Ascending aorta (tissue), 2 donors: ENCODE results near the gene RPS2. TPM values are rescaled to one million over a fixed set of nuclear protein-coding genes. Genes with fewer than 3 reads are reported as not detected.

Experiments
- DNase-seq, 2 donors: peaks; one replicate each; pipeline ENCODE4 v3.0.0-alpha.2; 2019; ENCODE audit warnings: low spot score in 2 of 2
- H3K27ac ChIP-seq, 2 donors: fragments of 200-600 bp; sonication (generic); one replicate each; pipeline ENCODE4 v1.5.1; 2016 to 2017; ENCODE audit warnings: mild to moderate bottlenecking in 1 of 2
- H3K27me3 ChIP-seq: fragments of 200-600 bp; sonication (generic); one replicate; pipeline ENCODE4 v1.5.1; 2017
- H3K36me3 ChIP-seq, 2 donors: fragments of 200-600 bp; sonication (generic); one replicate each; pipeline ENCODE4 v1.5.1; 2016
- H3K4me1 ChIP-seq, 2 donors: fragments of 200-600 bp; sonication (generic); one replicate each; pipeline ENCODE4 v1.5.1; 2016 to 2017; ENCODE audit warnings: mild to moderate bottlenecking in 1 of 2
- H3K4me3 ChIP-seq, 2 donors: fragments of 200-600 bp; sonication (generic); one replicate each; pipeline ENCODE4 v1.5.1; 2016 to 2017; ENCODE audit warnings: mild to moderate bottlenecking in 1 of 2
- H3K9me3 ChIP-seq, 2 donors: fragments of 200-600 bp; sonication (generic); one replicate each; pipeline ENCODE4 v1.5.1; 2016
- intact Hi-C: fragments of 100-400 bp; cut with DNase I; formaldehyde crosslinking; loops from one replicate; pipeline ENCODE4 v1.15.1; 2023
- total RNA-seq: library from RNA; depleted of rRNA; stranded (reverse); fragments of >200 nt; gene quantifications from one replicate; pipeline ENCODE4 v1.1.0, GENCODE V29; 2016
- TF ChIP-seq, protein P1 (sequence below), 3 experiments: fragments of 200-600 bp in 2 of 3; fragments of 450-650 bp in 1 of 3; sonication (generic) in 2 of 3; IDR thresholded peaks; one replicate each; pipeline ENCODE4 v1.5.1; 2016 to 2019; ENCODE audit warnings: antibody characterized with exemption in 3 of 3, mild to moderate bottlenecking in 1 of 3, moderate library complexity in 1 of 3

The RPS2 gene
- total RNA-seq, 1 donor from 2014 or later = 2,866 TPM

DNA sequence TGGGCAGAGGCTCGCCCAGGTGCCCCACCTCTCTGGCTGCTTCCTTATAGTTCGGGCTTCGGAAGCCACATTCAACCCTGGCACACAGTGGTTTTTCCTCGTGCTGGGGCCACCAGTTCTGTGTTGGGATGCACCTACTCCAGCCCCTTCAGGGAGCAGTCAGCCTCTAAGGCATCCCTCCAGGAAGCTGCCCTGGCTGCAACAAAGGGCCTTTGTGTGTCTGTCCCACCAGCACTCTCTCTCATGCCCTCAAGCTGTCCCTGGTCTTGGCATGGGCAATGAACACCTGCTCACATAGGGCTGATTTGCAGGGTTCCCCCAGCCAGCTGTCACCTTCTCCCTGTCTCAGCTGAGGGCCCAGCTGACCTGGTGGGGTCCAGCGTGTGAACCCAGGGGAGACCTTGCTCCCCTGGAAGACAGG, 17.4 kb upstream of the RPS2 start:
- DNase-seq = no peak
- Histone ChIP-seq H3K4me3 (no peak overlapping the region), H3K9me3 (no peaks in the 10 kb centered on the region), H3K27ac (no peak overlapping the region), H3K36me3 (peaks cover 30 to 35% of the 10 kb centered on the region in 2 donors), H3K27me3 (peaks cover 17% of the 10 kb centered on the region), H3K4me1 (peaks cover 10 to 16% of the 10 kb centered on the region in 2 donors)
- TF ChIP-seq, protein P1, sequence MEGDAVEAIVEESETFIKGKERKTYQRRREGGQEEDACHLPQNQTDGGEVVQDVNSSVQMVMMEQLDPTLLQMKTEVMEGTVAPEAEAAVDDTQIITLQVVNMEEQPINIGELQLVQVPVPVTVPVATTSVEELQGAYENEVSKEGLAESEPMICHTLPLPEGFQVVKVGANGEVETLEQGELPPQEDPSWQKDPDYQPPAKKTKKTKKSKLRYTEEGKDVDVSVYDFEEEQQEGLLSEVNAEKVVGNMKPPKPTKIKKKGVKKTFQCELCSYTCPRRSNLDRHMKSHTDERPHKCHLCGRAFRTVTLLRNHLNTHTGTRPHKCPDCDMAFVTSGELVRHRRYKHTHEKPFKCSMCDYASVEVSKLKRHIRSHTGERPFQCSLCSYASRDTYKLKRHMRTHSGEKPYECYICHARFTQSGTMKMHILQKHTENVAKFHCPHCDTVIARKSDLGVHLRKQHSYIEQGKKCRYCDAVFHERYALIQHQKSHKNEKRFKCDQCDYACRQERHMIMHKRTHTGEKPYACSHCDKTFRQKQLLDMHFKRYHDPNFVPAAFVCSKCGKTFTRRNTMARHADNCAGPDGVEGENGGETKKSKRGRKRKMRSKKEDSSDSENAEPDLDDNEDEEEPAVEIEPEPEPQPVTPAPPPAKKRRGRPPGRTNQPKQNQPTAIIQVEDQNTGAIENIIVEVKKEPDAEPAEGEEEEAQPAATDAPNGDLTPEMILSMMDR (IDR thresholded peaks at IDR 0.05) = no peak
- intact Hi-C loops = no loop called here

DNA sequence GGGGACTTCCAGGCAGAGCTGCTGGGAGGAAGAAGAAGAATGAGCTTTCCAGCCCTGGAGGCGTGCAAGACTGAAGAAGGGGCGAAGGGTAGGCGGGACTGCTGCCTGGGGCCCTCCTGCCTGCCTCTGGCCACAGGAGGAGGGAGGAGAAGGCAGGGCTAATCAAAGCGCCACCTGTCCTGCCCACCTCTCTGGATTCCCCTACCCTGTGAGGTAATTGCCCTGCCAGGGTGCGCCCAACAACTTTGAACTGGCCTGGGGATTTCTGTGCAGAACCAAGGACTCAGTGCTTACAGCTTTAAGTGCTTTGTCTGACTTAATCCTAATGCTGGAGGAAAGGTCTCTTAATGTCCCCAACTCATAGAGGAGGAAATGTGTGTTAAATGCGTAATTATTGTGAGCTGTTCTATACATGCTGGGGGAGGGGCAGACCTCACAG, 16.8 kb upstream of the RPS2 start, which contains the start of gene NOXO1:
Gene NOXO1, minus strand, starts transcription at position 72 of the 439 bp plus-strand sequence. CDS start 290 bp downstream, outside the sequence.
- H3K9me3 ChIP-seq = no peaks in the 10 kb centered on the region
- no peak for DNase-seq
- H3K4me3 ChIP-seq = no peak within 1 kb of the TSS
- H3K27ac ChIP-seq = no peak within 1 kb of the TSS
- TF ChIP-seq, protein P1 (IDR thresholded peaks at IDR 0.05) = no peak
- intact Hi-C loops = no loop called here
- peaks cover 34 to 37% of the 10 kb centered on the region in 2 donors for H3K36me3 ChIP-seq
- peaks cover 17% of the 10 kb centered on the region for H3K27me3 ChIP-seq
- peaks cover 10 to 16% of the 10 kb centered on the region in 2 donors for H3K4me1 ChIP-seq

DNA sequence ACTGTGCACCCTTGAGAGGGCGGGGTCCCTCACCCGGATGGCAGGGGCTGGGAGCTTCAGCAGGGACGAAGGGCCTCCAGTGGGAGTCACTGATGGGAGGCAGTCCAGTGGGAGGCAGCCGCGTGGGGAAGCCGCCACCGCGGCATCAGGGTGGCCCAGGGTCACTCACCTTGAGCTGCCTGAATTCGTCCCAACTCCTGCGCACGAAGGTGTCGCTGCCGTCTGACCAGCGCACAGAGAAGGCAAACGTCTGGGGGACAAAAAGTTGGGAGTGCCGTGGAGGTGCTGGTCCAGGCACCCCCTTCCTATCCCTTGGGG, 16.1 kb upstream of the RPS2 start:
- H3K36me3 ChIP-seq = peaks cover 34 to 37% of the 10 kb centered on the region in 2 donors
- H3K27me3 ChIP-seq = peaks cover 17% of the 10 kb centered on the region
- no peaks in the 10 kb centered on the region for H3K9me3 ChIP-seq
- H3K27ac ChIP-seq = no peak overlapping the region
- intact Hi-C loops = no loop called here
- TF ChIP-seq, protein P1 (IDR thresholded peaks at IDR 0.05) = no peak
- no peak for DNase-seq
- H3K4me1 ChIP-seq = peaks cover 10 to 16% of the 10 kb centered on the region in 2 donors
- H3K4me3 ChIP-seq = no peak overlapping the region

DNA sequence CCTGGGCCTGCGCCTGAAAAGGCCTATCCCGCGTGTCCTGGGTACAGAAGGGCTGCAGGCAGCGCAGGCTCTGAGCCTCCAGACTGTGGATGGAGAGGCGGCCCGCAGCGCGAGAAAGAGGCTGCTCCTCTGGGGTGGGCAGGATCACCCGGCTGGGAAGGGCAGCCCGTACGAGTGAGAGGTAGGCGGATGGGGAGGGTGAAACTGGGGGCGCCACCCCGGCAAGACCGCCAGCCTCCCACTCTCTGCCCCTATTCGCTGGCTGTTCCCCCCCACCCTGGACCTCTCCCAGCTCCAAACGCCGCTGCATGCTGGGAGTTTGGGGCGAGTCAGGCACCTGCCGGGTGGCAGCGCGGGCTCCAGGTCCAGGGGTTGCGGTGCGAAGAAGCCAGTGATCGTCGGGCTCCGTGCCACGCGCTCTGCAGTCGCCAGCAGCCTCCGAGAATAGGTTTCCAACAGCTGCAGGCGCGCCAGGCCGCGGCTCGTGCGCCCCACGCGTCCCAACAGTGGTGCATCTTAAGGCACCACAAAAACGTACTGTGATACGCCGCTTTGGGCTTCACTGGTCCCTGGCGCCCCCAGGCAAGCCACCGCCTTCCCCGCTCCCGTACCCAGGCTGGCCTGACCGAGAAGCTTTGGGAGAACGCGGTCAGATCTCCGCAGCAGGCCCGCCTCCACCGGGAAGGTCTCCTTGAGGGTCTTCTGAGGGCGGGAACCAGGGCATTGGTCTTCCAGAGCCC, 15.6 kb upstream of the RPS2 start:
- peaks cover 34 to 38% of the 10 kb centered on the region in 2 donors for H3K36me3 ChIP-seq
- DNase-seq = no peak
- intact Hi-C loops = no loop called here
- TF ChIP-seq, protein P1 (IDR thresholded peaks at IDR 0.05) = no peak
- H3K9me3 ChIP-seq = no peaks in the 10 kb centered on the region
- no peak overlapping the region for H3K27ac ChIP-seq
- peaks cover 8 to 11% of the 10 kb centered on the region in 2 donors for H3K4me1 ChIP-seq
- H3K4me3 ChIP-seq = no peak overlapping the region
- peaks cover 17% of the 10 kb centered on the region for H3K27me3 ChIP-seq

DNA sequence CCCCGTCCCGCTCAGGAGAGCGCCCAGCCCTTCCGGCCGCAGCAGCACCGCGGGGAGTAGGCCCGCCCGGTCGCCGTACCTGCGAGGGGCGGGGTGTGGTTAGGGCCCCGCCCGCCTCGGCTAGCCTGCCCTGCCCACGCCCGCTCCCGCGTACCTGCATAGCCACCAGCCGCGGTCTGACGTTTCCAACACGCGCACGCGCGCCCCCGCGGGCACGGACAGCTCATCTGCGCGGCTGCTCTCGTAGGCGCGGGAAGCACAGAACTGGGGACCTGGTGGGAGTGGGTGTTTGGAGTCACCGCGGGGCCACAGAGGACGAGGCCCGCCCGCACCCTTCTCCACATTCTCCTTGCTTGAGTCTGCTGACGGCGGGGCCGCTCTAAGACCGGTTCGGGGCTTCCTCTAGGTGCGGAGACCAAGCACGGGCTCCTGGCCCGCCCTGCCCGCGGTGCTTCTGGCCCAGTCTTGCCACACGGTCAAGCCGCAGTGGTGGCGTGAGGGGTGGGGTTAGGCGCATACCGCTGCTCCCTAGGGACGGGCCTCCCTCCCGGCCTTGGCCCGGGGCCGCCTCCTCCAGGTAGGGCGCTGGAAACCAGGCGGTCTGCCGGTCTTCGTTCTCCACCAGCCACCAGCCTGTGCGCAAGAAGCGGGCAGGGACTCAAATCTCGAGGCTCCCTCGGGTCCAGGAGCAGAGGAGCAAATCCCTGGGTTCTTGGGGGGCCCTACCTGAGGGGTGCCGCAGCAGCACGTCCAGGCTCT, 14.8 kb upstream of the RPS2 start:
- no peaks in the 10 kb centered on the region for H3K9me3 ChIP-seq
- H3K4me1 ChIP-seq = peaks cover 4% of the 10 kb centered on the region in 2 donors
- intact Hi-C loops = no loop called here
- H3K27me3 ChIP-seq = peaks cover 17% of the 10 kb centered on the region
- no peak overlapping the region for H3K4me3 ChIP-seq
- TF ChIP-seq, protein P1 (IDR thresholded peaks at IDR 0.05) = no peak
- peaks cover 42 to 45% of the 10 kb centered on the region in 2 donors for H3K36me3 ChIP-seq
- DNase-seq = no peak
- no peak overlapping the region for H3K27ac ChIP-seq
